ENCODE data around the gene HPS5.
"Not testable (repeated sequence)": the region's sequence is repeated elsewhere in the genome, so short reads cannot be mapped to it uniquely, and the experiment has no call there.

HPS5 gene

DNA sequence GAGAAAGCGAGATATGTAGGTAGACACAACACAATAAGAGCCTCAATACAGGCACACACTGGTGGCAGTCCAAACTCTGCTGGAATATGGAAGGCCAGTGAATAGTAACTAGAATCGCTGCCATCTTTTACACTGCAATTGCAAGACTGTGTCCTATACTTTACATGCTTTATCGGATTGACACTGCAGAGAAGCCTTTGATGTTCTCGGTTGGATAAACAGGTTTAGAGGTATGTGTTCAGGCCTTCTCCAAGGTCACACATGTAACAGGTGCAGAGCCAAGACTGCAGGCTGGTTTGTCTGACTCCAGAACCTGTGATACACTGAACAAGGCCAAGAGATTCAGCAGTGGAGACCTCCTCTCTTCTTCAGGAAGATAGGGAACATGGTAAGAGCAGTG is 50.7 kb downstream of the HPS5 start:
- DNase-seq = no peak

DNA sequence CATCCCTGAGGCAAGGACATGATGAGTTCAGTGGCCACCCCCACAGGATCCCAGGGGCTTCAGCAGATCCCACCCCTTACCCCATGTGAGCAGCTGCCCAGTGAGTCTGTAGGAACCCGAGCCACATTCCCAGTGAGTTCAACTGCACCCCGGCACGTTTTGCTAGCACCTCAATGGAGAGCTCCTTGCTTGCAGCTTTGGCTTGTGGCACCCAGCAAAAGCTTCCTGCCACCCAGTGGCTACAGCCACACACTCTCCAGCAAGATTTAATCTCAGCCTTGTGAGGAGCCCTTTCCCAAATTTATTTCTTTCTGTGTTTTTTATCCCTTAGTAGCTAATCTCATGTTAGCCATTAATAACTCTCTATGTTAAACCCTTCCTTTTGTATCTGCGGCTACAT is 51.8 kb downstream of the HPS5 start:
- no peak for DNase-seq

DNA sequence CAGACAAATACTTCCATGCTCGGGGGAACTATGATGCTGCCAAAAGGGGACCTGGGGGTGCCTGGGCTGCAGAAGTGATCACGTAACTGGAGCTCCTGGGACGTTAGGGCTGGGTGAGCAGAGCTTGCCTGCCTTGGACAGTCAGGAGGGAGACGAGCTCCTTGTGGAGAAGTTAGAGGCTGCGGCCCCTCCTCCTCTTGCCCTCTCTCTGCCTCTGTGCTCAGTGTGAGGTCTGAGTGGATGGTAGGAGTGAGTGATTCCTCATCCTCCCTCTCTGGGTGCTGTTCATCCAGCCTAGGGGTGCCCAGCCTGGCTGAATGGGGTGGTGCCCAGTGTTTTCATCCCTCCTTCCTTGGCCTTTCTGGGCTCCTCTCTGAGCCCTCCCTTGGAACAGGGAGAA is 52.7 kb downstream of the HPS5 start:
- not testable (repeated sequence) for DNase-seq

DNA sequence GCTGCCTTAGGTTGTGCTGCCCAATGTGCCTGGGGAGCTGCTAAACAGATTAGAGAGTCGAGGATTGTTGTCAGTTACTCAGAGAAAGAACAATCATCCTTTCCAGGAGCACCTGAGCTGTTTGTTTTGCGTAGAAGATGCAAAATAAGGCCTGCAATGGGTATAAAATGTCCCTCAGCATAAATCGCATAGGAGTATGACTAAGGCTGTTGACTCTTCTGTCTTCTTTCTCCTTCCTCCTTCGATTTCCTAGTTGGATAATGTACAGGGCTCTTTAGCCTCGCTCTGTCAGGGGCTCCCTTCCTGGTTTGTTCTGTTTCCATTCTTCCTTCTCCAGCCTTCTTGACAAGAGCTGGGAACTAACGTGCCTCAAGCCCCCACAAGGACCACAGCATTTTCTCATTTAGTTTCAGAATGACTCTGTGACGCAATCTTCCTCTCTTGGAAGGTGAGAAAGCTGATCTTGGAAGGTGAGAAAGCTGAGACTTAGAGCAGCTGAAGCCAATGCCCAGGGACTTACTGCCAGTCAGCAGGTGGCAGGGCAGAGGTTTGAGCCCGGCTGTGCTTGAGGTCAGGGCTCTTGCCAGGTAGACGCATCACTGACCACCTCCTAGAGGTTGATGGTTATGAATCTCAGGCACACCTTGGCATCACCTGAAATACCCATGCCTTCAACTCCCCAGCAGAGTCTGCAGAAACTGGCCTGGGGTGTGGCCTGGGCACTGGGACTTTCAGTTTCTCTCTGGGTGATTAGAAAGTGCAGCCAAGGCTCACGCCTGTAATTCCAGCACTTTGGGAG is 54.4 kb downstream of the HPS5 start:
- not testable (repeated sequence) for DNase-seq

DNA sequence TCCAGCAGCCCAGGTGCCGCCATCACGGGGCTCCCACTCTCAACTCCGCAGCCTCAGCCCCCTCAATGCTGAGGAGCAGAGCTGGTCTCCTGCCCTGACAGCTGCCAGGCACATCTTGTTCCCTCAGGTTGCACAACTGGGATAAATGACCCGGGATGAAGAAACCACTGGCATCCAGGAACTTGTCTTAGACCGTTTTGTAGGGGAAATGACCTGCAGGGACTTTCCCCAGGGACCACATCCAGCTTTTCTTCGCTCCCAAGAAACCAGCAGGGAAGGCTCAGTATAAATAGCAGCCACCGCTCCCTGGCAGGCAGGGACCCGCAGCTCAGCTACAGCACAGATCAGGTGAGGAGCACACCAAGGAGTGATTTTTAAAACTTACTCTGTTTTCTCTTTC is 56.0 kb downstream of the HPS5 start, which contains the start of gene SAA1:
SAA1 (plus strand) TSS at position 316 of the 400 bp plus-strand sequence. CDS start 624 bp downstream, outside the sequence.
- no peak for DNase-seq

DNA sequence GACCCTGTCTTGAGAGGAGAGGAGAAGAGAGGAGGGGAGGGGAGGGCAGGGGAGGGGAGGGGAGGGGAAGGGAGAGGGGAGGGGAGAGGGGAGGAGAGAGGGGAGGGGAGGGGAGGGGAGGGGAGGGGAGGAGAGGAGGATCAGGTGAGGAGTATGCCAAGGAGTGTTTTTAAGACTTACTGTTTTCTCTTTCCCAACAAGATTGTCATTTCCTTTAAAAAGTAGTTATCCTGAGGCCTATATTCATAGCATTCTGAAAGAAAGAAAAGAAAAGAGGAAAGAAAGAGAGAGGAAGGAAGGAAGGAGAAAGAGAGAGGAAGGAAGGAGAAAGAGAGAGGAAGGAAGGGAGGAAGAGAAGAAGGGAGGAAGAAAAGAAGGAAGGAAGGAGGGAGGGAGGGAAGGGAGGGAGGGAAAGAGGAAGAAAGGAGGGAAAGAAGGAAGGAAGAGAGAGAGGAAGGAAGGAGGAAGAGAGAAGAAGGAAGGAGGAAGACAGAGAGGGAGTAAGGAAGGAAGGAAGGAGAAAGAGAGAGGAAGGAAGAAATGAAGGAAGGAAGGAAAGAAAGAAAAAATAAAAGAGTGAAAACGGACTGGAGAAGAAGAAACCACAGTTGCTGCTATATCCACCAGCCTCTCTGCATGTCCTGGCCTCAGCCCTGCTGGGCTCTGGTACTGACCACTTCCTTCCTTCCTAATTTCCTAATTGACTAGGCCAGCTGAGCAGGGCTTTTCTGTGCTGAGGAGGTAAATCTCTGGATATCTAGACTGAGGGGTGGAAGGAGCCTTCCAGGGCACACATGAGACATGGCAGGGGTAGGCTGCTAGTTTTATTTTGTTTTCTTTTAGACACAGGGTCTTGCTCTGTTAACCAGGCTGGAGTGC is 57.0 kb downstream of the HPS5 start:
- no peak for DNase-seq

DNA sequence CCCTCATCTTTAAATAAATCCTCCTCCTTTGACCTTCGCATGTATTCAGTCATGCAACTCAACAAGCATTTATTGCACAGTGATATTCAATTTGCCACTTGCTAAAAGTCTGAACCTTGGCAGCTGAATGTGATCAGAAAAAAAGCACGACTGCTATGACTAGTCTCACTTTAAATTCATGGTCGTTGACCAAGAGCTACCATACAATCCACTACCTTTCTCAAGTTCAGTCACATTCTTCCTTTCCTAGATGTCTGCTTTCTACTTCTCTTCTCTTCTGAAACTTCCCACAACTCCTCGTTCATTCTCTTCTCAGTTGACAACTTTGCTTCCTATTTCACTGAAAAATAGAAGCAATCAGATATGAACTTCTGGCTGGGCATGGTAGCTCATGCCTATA is 57.9 kb downstream of the HPS5 start:
- no peak for DNase-seq

DNA sequence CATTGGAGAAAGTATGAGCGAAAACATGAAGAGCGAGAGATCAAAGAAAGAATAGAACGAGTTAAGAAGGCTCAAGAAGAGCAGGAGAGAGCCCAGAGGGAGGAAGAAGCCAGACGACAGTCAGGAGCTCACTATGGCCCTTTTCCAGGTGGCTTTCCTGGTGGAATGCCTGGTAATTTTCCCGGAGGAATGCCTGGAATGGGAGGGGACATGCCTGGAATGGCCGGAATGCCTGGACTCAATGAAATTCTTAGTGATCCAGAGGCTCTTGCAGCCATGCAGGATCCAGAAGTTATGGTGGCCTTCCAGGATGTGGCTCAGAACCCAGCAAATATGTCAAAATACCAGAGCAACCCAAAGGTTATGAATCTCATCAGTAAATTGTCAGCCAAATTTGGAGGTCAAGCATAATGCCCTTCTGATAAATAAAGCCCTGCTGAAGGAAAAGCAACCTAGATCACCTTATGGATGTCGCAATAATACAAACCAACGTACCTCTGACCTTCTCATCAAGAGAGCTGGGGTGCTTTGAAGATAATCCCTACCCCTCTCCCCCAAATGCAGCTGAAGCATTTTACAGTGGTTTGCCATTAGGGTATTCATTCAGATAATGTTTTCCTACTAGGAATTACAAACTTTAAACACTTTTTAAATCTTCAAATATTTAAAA is 59.1 kb downstream of the HPS5 start:
- DNase-seq = peak; percentile 33

DNA sequence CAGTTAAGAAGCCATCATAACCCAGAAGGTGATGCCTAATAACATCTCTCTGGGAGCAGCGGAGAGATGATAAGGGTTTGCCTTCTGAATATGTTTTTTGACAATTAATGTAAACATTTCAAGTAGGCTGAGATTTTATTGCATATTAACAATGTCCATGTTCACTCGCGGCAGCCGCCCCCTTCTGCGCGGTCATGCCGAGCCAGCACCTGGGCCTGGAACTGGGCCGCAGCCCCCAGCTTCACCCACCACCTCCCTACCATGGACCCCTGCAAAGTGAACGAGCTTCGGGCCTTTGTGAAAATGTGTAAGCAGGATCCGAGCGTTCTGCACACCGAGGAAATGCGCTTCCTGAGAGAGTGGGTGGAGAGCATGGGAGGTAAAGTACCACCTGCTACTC is 60.2 kb downstream of the HPS5 start:
- DNase-seq = no peak

DNA sequence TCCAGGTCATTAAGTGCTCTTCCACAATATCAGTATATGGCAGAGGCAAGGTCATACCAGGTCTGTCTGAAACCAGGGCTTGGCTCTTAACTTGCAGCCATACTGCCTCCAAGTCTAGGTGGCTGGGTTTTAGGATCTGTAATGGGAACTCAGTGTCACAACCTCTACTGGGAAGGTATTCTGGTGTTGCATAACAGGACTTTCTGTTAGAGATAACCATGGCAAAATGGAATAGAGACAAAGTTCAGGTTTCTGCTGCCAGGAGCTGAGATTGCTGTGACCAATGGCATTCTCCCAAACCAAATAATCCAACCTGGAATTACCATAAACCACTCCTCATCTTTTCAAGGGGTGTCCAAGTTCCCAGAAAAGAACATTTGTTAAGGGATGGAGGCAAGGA is 62.7 kb downstream of the HPS5 start:
- no peak for DNase-seq

DNA sequence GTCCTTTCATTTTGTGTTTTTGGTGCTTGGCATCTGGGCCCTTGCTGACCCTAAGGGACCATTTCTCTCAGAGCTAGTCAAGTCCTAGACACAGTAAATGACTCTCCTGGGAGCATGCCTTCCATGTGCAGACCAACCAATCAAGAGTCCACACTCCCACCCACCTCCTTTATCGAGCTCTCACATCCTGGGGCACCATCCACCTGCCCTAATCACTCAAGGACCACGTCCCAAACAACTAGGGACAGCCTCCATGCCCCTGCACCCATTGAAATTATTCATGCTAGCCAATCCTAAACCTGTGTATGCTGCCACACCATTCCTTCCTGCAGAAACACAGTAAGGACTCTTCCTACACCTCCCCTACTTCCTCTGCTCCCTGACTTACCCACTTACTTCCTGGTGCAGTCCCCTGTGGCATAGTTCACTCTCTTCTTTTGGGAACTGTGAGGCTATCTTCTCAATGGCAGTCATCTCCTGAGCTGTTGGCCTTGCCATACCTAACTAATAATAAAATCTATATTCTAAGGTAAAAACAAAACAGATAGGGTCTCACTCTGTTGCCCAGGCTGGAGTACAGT is 67.1 kb downstream of the HPS5 start:
- DNase-seq = no peak

DNA sequence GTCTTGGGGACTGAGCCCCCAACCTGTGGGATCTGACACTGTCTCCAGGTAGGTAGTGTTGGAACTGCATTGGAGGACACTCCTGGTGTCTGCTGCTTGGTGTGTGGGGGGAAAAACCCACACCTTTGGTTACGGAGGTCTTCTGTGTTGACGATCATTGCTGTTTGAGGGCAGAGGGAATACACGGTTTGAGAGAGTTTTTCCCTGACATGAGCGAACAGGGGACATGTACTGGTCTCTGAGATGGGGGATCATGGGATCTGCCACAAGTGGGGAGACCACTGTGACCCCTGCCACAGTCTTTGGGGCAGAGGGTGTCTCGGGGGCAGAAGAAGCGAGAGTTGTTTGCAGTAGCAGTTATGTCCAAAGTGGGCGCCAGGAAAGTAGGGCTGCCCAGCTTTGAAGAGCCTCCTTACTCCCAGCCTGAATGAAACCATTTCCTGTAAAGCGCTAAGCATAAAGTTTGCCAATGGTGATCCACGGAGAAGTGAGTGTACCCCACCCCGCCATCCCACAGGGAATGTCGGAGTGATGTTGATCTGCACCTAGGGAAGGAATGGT is 68.1 kb downstream of the HPS5 start:
- DNase-seq = no peak

DNA sequence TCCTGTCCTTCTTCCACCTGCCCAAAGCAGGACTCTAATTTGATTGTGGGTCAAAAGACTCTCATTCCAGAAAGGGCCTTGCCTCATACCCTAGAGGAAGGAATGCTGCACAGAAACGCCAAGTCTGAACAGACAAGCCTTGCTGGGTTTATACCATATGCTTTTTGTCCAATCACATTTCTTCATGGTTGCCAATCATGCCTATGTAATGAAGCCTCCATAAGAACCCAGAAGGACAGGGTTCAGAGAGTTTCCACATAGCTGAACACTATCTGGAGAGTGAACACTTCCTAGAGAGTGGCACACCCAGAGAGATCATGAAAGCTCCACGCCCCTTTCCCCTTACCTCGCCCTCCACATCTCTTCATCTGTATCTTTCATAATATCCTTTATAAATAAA is 68.7 kb downstream of the HPS5 start:
- no peak for DNase-seq

DNA sequence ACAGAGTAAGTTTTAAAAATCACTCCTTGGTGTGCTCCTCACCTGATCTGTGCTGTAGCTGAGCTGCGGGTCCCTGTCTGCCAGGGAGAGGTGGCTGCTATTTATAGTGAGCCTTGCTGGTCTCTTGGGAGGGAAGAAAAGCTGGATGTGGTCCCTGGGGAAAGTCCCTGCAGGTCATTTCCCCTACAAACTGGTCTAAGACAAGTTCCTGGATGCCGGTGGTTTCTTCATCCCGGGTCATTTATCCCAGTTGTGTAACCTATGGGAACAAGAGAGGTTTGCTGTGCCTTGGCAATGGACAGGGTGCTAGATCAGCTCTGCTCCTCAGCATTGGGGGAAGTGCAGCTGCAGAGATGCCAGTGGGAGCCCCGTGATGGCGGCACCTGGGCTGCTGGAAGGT is 73.4 kb downstream of the HPS5 start, which contains the start of gene SAA2:
SAA2 (minus strand) TSS at position 108 of the 400 bp plus-strand sequence. CDS start 657 bp downstream, outside the sequence.
- DNase-seq = no peak

DNA sequence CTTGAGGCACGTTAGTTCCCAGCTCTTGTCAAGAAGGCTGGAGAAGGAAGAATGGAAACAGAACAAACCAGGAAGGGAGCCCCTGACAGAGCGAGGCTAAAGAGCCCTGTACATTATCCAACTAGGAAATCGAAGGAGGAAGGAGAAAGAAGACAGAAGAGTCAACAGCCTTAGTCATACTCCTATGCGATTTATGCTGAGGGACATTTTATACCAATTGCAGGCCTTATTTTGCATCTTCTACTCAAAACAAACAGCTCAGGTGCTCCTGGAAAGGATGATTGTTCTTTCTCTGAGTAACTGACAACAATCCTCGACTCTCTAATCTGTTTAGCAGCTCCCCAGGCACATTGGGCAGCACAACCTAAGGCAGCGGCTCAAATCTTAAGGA is 74.8 kb downstream of the HPS5 start:
- not testable (repeated sequence) for DNase-seq

DNA sequence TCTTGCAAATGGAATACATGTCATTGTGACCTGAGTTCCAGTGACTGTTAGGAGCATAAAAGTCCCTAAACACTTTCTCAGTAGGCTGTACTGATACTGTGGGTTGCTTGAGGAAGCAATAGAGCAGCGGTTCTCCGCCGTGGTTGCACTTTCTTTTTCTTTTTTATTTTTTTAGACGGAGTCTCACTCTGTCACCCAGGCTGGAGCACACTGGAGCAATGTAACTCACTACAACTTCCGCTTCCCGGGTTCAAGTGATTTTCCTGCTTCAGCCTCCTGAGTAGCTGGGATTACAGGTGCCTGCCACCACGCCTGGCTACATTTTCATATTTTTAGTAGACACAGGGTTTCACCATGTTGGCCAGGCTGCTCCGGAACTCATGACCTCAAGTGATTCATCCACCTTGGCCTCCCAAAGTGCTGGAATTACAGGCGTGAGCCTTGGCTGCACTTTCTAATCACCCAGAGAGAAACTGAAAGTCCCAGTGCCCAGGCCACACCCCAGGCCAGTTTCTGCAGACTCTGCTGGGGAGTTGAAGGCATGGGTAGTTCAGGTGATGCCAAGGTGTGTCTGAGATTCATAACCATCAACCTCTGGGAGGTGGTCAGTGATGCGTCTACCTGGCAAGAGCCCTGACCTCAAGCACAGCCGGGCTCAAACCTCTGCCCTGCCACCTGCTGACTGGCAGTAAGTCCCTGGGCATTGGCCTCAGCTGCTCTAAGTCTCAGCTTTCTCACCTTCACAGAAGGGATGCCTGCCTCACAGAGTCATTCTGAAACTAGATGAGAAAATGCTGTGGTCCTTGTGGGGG is 75.4 kb downstream of the HPS5 start:
- DNase-seq = not testable (repeated sequence)

DNA sequence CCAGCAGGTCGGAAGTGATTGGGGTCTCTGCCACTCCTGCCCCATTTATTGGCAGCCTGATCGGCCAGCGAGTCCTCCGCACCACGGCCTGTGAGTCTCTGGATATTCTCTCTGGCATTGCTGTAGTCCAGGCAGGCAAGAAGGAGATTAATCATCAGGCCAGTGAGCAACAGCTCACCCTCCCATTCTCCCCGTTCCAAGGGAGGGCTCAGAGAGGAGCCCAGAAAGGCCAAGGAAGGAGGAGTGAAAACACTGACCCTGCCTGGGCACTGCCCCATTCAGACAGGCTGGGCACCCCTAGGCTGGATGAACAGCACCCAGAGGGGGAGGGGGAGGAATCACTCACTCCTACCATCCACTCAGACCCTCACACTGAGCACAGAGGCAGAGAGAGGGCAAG is 76.5 kb downstream of the HPS5 start:
- no peak for DNase-seq

DNA sequence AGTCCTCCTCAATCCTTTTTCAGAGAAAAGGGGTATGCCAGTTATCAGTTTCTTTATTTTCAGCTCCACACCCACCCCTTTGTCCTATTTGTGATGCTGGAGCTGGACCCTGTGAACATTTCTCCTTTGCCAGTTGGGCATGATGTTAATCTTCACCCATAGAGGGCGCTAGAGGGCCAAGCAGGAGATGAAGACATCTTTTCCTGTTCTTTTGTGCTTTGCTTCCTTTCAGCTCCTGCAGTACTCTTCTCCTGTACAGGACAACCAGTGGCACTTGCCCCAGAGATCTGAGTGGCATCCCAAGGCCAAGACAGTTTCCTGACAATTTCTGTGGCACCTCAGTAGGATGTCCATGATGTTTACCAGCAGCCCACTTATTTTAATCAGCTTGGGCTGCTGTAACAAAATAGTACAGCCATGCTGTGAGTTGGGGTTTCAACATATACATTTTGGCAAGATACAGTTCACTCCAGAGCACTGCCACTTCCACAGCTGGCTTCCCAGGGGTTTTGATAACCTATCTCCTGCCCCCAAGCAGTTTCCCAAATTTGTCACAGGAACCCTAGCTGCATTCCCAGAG is 78.1 kb downstream of the HPS5 start:
- DNase-seq = peak; percentile 64

DNA sequence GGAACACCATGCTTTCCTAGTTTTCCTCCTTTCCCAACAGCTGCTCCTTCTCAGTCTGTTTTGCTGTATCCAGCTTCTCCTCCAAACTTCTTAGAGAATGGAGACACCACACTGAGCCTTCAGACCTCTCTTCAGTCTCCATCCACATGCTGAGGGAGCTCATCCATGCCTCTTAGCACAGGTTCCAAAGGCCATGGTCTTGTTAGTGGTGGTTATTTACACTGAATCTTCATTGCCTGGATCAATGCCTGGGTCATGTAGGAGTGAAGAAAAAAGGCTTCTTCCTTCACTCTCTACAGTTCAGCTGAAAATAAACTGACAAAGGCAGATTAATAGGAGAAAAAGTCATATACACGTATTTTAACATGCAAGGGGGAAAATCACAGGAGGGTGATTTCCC is 82.3 kb downstream of the HPS5 start:
- no peak for DNase-seq

DNA sequence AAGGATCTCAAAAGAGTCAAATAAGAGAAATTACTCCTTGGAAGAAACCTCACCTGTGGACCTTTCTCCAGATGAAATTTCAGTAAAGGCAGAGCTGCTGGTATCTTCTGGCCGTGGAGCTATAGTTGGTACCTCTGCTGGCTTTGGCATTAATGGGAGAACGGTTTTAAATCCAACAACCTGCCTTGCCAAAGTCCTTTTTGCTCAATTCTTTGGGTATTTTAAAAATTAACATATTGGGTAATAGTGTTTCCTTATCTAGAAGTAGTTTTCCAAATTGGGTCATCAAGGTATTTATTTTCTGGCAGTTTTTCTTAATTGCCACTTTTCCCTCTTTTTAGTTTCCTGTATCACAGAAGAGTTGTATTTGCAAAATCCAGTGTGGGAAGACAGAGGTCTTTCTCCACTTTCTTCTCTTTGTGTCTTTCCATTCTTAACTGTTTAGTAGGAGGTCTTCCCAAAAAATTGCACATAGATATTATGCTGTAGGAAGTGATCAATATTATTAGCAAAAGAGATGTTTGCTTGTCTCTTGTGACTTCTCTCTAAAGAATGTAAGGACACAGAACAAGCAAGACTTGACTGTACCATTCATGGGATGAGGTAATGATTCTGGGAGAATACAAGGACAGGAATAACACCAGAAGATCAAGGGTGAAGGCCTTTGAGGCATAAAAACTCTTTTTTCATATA is 85.1 kb downstream of the HPS5 start, which contains the start of gene SAA4:
SAA4 (minus strand) TSS at position 139 of the 693 bp plus-strand sequence. CDS start 876 bp downstream, outside the sequence.
- DNase-seq = no peak
